GM21619 (cell line): ENCODE data around the gene SNX1.
"Not testable (repeated sequence)": the region's sequence is repeated elsewhere in the genome, so short reads cannot be mapped to it uniquely, and the experiment has no call there.

ENCODE experiments used
- ATAC-seq: cut with Tn5 transposase; IDR thresholded peaks from one replicate; pipeline ENCODE4 v1.9.1; 2021; ENCODE audit not compliant: unreplicated experiment

The SNX1 gene

DNA sequence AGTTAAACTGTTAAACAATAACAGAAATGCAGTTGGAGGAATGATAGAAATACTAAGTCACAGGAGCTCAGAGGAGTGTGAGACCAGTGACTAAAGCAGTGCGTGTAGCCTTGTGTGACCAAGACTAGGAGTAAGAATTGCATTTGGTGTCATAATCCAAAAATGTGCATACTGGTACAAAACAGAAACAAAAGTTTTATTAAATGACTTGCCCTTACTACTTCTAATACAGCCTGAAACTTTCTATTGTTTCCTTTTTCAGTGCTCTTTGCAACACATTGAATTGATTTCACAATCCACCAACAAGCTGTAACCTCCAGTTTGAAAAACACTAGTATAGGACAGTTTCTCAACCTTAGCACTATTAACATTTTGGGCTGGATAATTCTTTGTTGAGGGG is 17.1 kb downstream of the SNX1 start:
- no peak for ATAC-seq

GRCh38 chr15:64117759-64118487 is 22.1 kb downstream of the SNX1 start:
- ATAC-seq = no peak

DNA sequence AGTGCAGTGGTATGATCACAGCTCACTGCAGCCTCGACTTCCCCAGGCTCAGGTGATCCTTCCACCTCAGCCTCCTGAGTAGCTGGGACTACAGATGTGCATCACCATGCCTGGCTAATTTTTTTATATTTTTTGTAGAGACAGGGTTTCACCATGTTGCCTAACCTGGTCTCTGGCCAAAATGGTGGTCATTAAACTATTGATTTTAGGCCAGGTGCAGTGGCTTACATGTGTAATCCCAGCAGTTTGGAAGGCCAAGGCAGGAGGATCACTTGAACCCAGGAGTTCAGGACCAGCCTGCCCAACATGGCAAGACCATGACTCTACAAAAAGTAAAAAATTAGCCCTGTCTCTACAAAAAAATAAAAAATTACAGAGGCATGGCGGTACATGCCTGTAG is 24.5 kb downstream of the SNX1 start:
- not testable (repeated sequence) for ATAC-seq

DNA sequence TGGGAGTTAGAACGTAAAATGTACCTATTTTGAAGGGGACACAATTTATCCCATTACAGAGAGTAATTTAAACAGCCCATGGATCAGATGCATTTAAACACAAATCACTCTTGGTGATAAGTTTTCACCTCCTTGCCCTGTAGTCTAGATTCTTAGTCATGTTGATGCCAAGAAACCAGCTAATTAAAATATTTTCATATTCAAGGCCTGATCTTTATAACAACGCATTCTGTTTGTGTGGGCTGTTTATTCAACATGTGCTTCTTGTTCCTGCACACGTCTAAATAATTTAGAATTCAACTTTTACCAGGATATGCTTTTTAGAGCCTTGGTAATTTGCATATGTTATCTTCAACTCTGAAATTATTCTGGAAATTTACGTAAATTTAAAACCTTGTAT is 25.8 kb downstream of the SNX1 start:
- ATAC-seq = no peak

- ATAC-seq = no peak
Measured at GRCh38 chr15:64122444-64122843, 26.7 kb downstream of the SNX1 start.

GRCh38 chr15:64122936-64123351 is 27.2 kb downstream of the SNX1 start:
- ATAC-seq = no peak

- no peak for ATAC-seq
Measured at GRCh38 chr15:64125978-64126377, 30.2 kb downstream of the SNX1 start.

- no peak for ATAC-seq
Measured at GRCh38 chr15:64127521-64128270, 31.9 kb downstream of the SNX1 start.

- no peak for ATAC-seq
Measured at GRCh38 chr15:64130159-64130558, 34.4 kb downstream of the SNX1 start.

- ATAC-seq = no peak
Measured at GRCh38 chr15:64131547-64131946, 35.8 kb downstream of the SNX1 start.

DNA sequence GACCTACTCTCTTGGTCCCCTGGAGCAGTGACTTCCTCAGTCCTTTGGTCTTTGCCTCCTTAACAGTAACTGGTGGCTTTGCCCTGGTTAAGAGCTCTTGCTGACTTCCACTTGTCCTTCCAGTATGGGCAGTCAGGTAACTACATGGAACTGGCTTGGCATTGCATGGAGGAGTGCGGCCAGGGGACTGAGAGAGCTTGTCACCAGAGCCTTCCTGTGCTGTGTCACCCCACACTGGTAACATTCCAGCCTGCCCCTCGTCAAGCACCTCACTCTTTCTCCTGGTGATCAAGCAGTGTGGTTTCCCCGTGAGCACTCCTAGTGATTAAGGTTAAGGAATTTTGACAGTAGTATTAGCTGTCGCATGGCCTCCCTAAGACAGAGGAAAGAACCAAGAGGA is 36.4 kb downstream of the SNX1 start:
- ATAC-seq = no peak

DNA sequence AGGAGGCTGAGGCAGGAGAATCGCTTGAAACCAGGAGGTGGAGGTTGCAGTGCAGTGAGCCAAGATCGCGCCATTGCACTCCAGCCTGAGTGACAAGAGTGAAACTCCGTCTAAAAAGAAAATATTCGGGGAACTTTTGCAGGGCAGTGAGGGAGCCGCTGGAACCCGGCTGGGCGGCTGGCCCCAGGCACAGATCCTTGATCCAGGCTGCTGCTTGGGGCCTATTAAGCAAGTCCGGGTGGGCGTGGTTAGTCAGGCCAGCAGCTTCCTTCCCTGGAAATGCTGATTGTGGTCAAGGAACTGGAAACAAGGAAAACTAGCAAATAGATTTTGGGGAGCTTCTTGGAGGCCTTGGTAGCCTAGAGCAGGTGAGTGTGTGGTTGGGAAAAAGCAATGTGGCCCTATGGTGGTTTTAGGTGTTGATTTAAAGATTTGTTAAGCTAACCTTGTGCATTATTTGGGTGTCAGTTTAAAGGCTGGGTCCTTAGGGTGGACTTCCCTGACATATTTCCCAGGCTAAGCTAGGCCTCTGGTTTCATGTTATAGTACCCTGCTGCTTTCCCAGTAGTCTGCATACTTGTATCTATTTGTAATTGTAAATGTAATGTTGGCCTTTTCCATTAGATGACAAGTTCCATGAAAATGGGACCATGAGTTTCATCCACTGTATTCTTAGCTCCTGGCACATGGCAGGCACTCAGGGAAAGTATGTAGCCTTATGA is 38.0 kb downstream of the SNX1 start:
- ATAC-seq = no peak

- no peak for ATAC-seq
Measured at GRCh38 chr15:64134345-64134829, 38.6 kb downstream of the SNX1 start.

DNA sequence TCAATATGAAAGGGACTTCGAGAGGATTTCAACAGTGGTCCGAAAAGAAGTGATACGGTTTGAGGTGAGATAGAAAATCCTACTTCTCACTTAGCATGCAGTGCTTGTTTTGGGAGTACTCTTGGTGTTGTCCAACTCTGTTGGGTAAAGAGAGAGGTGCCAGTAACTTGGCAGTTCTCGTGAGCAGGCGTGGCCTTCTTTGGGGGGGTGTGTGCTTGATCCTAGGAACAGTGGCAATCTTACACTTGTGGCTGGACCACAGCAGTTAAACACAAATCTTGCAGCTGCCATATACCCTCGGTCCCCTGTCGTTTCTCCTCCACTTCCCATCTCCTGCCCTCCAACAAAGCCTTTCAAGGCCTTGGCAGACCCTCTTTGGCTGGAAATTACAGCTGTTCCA is 40.6 kb downstream of the SNX1 start:
- ATAC-seq = no peak

- no peak for ATAC-seq
Measured at GRCh38 chr15:64137226-64137833, 41.5 kb downstream of the SNX1 start.

GRCh38 chr15:64138331-64138941 is 42.7 kb downstream of the SNX1 start:
- ATAC-seq = no peak

- no peak for ATAC-seq
Measured at GRCh38 chr15:64141798-64142512, 46.2 kb downstream of the SNX1 start.

- no peak for ATAC-seq
Measured at GRCh38 chr15:64143276-64143675, 47.5 kb downstream of the SNX1 start.

DNA sequence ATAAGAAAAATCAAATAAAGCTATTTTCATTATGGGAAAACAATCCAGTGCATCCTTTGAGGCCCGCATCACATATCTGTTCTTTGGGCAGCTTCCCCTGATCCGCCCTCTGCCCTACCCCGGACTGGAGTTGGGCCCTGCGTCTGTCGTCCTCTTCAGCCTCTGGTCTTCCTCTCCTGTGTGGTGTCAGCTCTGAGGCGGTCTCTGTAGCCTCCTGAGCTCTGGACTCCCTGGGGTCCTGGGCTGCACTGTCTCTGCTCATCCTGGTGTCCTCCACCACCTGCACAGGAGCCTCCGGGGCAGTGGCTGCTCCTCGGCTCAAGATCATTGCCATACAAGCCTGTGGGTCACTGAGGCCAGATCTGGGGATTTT is 48.4 kb downstream of the SNX1 start:
- ATAC-seq = no peak

- ATAC-seq = peak; percentile 72
Measured at GRCh38 chr15:64144565-64145281, 48.9 kb downstream of the SNX1 start.
